HepG2 (cell line): ENCODE results near the gene ELMOD3. TPM values are rescaled to one million over a fixed set of nuclear protein-coding genes. Genes with fewer than 3 reads are reported as not detected.
A peak's percentile ranks its signal among the peaks of the same experiment; 100 is the strongest.

ENCODE experiments used
- ELF3 ChIP-seq: IDR thresholded peaks from 2 replicates; pipeline ENCODE4 v1.6.1; 2016; ENCODE audit warnings: missing genetic modification reagents, missing compliant biosample characterization
- GATA4 ChIP-seq: sonication (generic); IDR thresholded peaks from 2 replicates; pipeline ENCODE4 v1.6.1; 2016; ENCODE audit warnings: antibody characterized with exemption, low read depth, borderline replicate concordance
- HNRNPUL1 ChIP-seq: fragments of 200-400 bp; formaldehyde crosslinking; IDR thresholded peaks from 2 replicates; pipeline ENCODE4 v1.6.1; 2017; ENCODE audit warnings: low read depth, mild to moderate bottlenecking, low read length, moderate library complexity
- MATR3 ChIP-seq: sonication (generic); formaldehyde crosslinking; IDR thresholded peaks from 2 replicates; pipeline ENCODE4 v1.4.0; 2020; ENCODE audit warnings: missing genetic modification reagents
- MED13 ChIP-seq: sonication (generic); formaldehyde crosslinking; IDR thresholded peaks from 2 replicates; pipeline ENCODE4 v1.5.0; 2020; ENCODE audit warnings: missing genetic modification reagents
- MIXL1 ChIP-seq: IDR thresholded peaks from 2 replicates; pipeline ENCODE4 v1.6.1; 2016
- MTF2 ChIP-seq: sonication (generic); formaldehyde crosslinking; IDR thresholded peaks from 2 replicates; pipeline ENCODE4 v1.5.0; 2020; ENCODE audit warnings: missing genetic modification reagents, borderline replicate concordance
- PHF20 ChIP-seq: sonication (generic); formaldehyde crosslinking; IDR thresholded peaks from 2 replicates; pipeline ENCODE4 v1.5.0; 2020; ENCODE audit warnings: mild to moderate bottlenecking, missing genetic modification reagents
- RBM22 ChIP-seq: fragments of 200-400 bp; formaldehyde crosslinking; optimal IDR thresholded peaks from 2 replicates; pipeline ENCODE3; 2017; ENCODE audit warnings: mild to moderate bottlenecking, low read length, moderate library complexity
- RFX1 ChIP-seq: fragments of 450-650 bp; IDR thresholded peaks from 2 replicates; pipeline ENCODE4 v1.6.1; 2017
- SATB2 ChIP-seq: sonication (generic); formaldehyde crosslinking; IDR thresholded peaks from 2 replicates; pipeline ENCODE4 v1.5.0; 2020; ENCODE audit warnings: missing genetic modification reagents
- SMAD3 ChIP-seq: sonication (generic); formaldehyde crosslinking; IDR thresholded peaks from 2 replicates; pipeline ENCODE4 v1.4.0; 2020; ENCODE audit warnings: missing genetic modification reagents
- SP4 ChIP-seq: sonication (generic); formaldehyde crosslinking; IDR thresholded peaks from 2 replicates; pipeline ENCODE4 v1.8.1; 2023; ENCODE audit warnings: mild to moderate bottlenecking, missing genetic modification reagents
- TFDP2 ChIP-seq: sonication (generic); formaldehyde crosslinking; IDR thresholded peaks from 2 replicates; pipeline ENCODE4 v1.4.0; 2020; ENCODE audit warnings: missing genetic modification reagents
- XRCC5 ChIP-seq: fragments of 200-400 bp; formaldehyde crosslinking; optimal IDR thresholded peaks from 2 replicates; pipeline ENCODE3; 2017; ENCODE audit warnings: mild to moderate bottlenecking, low read length
- ZNF160 ChIP-seq: sonication (generic); formaldehyde crosslinking; IDR thresholded peaks from 2 replicates; pipeline ENCODE4 v1.8.0; 2022; ENCODE audit warnings: mild to moderate bottlenecking, inconsistent platforms, missing genetic modification reagents
- ZNF260 ChIP-seq: sonication (generic); formaldehyde crosslinking; IDR thresholded peaks from 2 replicates; pipeline ENCODE4 v1.4.0; 2020; ENCODE audit warnings: missing genetic modification reagents, low read depth, mild to moderate bottlenecking, borderline replicate concordance
- ZNF333 ChIP-seq: sonication (generic); formaldehyde crosslinking; IDR thresholded peaks from 2 replicates; pipeline ENCODE4 v1.4.0; 2020; ENCODE audit warnings: mild to moderate bottlenecking, missing genetic modification reagents, borderline replicate concordance
- ZNF44 ChIP-seq: sonication (generic); formaldehyde crosslinking; IDR thresholded peaks from 2 replicates; pipeline ENCODE4 v1.5.1; 2020; ENCODE audit warnings: mild to moderate bottlenecking, missing genetic modification reagents
- ZNF501 ChIP-seq: sonication (generic); formaldehyde crosslinking; IDR thresholded peaks from 2 replicates; pipeline ENCODE4 v1.5.1; 2020; ENCODE audit warnings: mild to moderate bottlenecking, moderate library complexity, missing genetic modification reagents
- ZNF567 ChIP-seq: sonication (generic); formaldehyde crosslinking; IDR thresholded peaks from 2 replicates; pipeline ENCODE4 v1.8.1; 2023; ENCODE audit warnings: mild to moderate bottlenecking, missing genetic modification reagents, borderline replicate concordance
- ZSCAN31 ChIP-seq: sonication (generic); formaldehyde crosslinking; IDR thresholded peaks from 2 replicates; pipeline ENCODE4 v1.5.0; 2020; ENCODE audit warnings: low read depth, mild to moderate bottlenecking, missing genetic modification reagents
- polyA plus RNA-seq, 8 experiments: library from polyadenylated mRNA; depleted of rRNA in 3 of 8; stranded (reverse) in 7 of 8; unstranded in 1 of 8; fragments of >200 nt; fragmentation: Illumina TruSeq in 4 of 8; extraction: Trizol in 4 of 8; gene quantifications; 2 replicates each; pipeline versions ENCODE4 v1.2.1 to v1.2.3, GENCODE V29; 2011 to 2016; ENCODE audit warnings: low read depth in 4 of 8, missing spikeins in 1 of 8, mixed read lengths in 1 of 8; ENCODE audit not compliant: insufficient read depth in 1 of 8
- total RNA-seq, 5 experiments: library from RNA; depleted of rRNA; stranded (reverse); fragments of >200 nt; fragmentation: Illumina TruSeq; extraction: Trizol; gene quantifications; 2 replicates each; pipeline ENCODE4 v1.2.3, GENCODE V29; 2016; ENCODE audit warnings: low read depth in 1 of 5
- TF ChIP-seq, protein P1 (sequence below): sonication (generic); formaldehyde crosslinking; IDR thresholded peaks from 2 replicates; pipeline ENCODE4 v1.5.0; 2020; ENCODE audit warnings: mild to moderate bottlenecking, low read depth, missing genetic modification reagents, borderline replicate concordance
- TF ChIP-seq, protein P2 (sequence below): sonication (generic); formaldehyde crosslinking; IDR thresholded peaks from 2 replicates; pipeline ENCODE4 v1.9.0; 2022; ENCODE audit warnings: missing genetic modification reagents, mild to moderate bottlenecking, borderline replicate concordance
- TF ChIP-seq, protein P3 (sequence below): sonication (generic); formaldehyde crosslinking; IDR thresholded peaks from 2 replicates; pipeline ENCODE4 v1.4.0; 2020; ENCODE audit warnings: mild to moderate bottlenecking, low read depth, missing genetic modification reagents
- TF ChIP-seq, protein P4 (sequence below), 2 experiments: fragments of 450-650 bp in 1 of 2; sonication (generic) in 1 of 2; formaldehyde crosslinking; IDR thresholded peaks; 2 replicates each; pipeline versions ENCODE4 v1.5.0 to v1.8.0; 2020 to 2022; ENCODE audit warnings: mild to moderate bottlenecking in 1 of 2, missing genetic modification reagents in 1 of 2

ELMOD3 gene
- total and polyA plus RNA-seq, 2 of the 13 experiments (the other 11 are each of a cell fraction or from before 2014, with no cell fraction given): 13.3 to 19.5 TPM

DNA sequence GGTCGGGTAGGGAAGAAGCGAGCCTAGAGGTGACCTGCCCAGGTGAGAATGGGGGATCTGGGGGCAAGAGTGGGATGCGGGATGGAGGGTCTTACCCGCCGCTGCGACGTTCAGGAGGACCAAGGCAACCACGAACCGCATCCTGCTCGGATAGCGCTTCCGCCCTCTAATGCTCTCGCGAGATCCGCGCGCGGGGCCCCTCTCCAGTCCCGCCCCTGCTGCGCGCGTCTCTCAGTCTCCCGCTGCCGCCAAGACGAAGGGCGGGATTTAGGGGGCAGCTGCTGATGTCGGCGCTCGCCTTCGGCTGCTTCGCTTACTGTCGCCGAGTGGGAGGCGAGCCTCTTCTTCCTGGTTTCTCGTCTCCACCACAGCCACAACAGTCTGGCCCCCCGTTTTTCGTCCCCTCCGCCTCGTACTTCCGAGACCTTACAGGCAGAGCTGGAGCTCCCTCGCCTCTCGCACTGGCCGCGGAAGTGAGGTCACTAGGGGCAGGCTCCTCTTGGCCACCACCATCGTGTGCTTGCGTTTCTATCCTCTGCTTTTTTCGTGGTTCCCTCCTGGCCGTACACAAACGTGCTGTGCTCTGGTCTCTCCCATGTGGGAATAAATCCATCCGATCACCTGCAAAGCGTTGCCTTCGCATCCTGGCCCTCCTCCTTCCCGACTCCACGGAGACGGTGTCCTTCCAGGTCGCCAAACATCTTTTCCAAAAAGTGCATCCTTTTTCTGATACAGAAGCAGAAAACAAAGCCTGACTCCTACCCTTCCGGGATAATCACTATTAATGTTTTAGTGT is 26.5 kb upstream of the ELMOD3 start, which contains the start of gene TGOLN2 (continued):
- TF ChIP-seq GATA4: peak; percentile 85
- peak; percentile 85 for TF ChIP-seq PHF20 (CRISPR knock-in tag)
- TF ChIP-seq RFX1: no peak
- TF ChIP-seq MIXL1 (CRISPR knock-in tag): peak; percentile 36; the same call in 1 of the 2 replicates
- no peak for TF ChIP-seq MATR3 (CRISPR knock-in tag)
- peak; percentile 76 for TF ChIP-seq ZSCAN31 (CRISPR knock-in tag)
- peak; percentile 76 for TF ChIP-seq XRCC5
- TF ChIP-seq ELF3 (CRISPR knock-in tag): peak; percentile 91
- TF ChIP-seq, protein P1, sequence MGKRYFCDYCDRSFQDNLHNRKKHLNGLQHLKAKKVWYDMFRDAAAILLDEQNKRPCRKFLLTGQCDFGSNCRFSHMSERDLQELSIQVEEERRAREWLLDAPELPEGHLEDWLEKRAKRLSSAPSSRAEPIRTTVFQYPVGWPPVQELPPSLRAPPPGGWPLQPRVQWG (CRISPR knock-in tag): no peak
- peak; percentile 94 for TF ChIP-seq SATB2
- TF ChIP-seq ZNF567 (CRISPR knock-in tag): peak; percentile 99
- peak; percentile 94 for TF ChIP-seq ZNF501 (CRISPR knock-in tag)
- peak; percentile 80 for TF ChIP-seq RBM22
- TF ChIP-seq ZNF160 (CRISPR knock-in tag): peak; percentile 65
- peak; percentile 98 for TF ChIP-seq TFDP2 (CRISPR knock-in tag)
- peak; percentile 65; the same call in 1 of the 2 replicates for TF ChIP-seq ZNF333
- TF ChIP-seq MED13 (CRISPR knock-in tag): peak; percentile 92
- TF ChIP-seq SP4: peak; percentile 73; the same call in 1 of the 2 replicates
- peak; percentile 77; the same call in 1 of the 2 replicates for TF ChIP-seq ZNF44 (CRISPR knock-in tag)
- 0 out of 2 replicates have a peak, but pooled peaks have one; percentile 53 for TF ChIP-seq MTF2 (CRISPR knock-in tag)
- TF ChIP-seq HNRNPUL1: no peak
- TF ChIP-seq, protein P2, sequence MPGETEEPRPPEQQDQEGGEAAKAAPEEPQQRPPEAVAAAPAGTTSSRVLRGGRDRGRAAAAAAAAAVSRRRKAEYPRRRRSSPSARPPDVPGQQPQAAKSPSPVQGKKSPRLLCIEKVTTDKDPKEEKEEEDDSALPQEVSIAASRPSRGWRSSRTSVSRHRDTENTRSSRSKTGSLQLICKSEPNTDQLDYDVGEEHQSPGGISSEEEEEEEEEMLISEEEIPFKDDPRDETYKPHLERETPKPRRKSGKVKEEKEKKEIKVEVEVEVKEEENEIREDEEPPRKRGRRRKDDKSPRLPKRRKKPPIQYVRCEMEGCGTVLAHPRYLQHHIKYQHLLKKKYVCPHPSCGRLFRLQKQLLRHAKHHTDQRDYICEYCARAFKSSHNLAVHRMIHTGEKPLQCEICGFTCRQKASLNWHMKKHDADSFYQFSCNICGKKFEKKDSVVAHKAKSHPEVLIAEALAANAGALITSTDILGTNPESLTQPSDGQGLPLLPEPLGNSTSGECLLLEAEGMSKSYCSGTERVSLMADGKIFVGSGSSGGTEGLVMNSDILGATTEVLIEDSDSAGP (CRISPR knock-in tag): peak; percentile 96
- TF ChIP-seq, protein P3, sequence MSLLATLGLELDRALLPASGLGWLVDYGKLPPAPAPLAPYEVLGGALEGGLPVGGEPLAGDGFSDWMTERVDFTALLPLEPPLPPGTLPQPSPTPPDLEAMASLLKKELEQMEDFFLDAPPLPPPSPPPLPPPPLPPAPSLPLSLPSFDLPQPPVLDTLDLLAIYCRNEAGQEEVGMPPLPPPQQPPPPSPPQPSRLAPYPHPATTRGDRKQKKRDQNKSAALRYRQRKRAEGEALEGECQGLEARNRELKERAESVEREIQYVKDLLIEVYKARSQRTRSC: 0 out of 2 replicates have a peak, but pooled peaks have one; percentile 87
- TF ChIP-seq SMAD3: peak; percentile 94; the same call in 1 of the 2 replicates
- TF ChIP-seq ZNF260 (CRISPR knock-in tag): no peak; the same call in 1 of the 2 replicates
- TF ChIP-seq, protein P4, sequence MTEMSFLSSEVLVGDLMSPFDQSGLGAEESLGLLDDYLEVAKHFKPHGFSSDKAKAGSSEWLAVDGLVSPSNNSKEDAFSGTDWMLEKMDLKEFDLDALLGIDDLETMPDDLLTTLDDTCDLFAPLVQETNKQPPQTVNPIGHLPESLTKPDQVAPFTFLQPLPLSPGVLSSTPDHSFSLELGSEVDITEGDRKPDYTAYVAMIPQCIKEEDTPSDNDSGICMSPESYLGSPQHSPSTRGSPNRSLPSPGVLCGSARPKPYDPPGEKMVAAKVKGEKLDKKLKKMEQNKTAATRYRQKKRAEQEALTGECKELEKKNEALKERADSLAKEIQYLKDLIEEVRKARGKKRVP (CRISPR knock-in tag; IDR thresholded peaks at IDR 0.05): peak in 1 of 2 experiments; percentile 76; a peak in 2 of 4 replicates
